GM21825 (cell line): ENCODE results near the gene DPF3.

Source experiments
- ATAC-seq: cut with Tn5 transposase; IDR thresholded peaks from one replicate; pipeline ENCODE4 v1.9.1; 2021; ENCODE audit warnings: mild to moderate bottlenecking, moderate library complexity; ENCODE audit not compliant: unreplicated experiment

DPF3 gene

GRCh38 chr14:72801836-72802587, 91.9 kb downstream of the DPF3 start:
- ATAC-seq: no peak

- no peak for ATAC-seq
These were observed 92.5 kb downstream of the DPF3 start for GRCh38 chr14:72801381-72801812.

DNA sequence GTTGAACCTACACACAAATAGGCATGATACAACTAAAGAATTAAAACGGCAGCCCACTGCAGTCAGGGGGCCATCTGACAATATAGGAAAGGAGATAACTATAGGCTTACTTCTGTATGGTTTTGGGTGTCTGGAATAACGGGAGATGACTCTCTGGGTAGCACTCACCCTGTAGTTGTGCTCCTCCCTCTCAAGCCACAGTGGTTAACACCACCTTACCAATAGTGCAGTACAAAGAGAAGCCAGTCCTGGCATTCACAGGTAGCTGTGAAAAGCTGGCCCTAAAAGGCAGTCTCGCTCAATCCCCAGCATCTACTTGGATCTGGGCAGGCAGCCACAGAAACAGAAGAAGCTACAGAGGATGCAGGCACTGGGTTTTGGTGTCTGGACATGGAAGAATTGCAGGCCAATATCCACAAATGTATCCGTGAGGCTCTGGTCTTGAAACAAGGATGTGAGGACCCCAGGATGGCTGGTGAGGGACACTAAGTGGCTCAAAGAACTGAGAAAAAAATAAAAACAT, 93.0 kb downstream of the DPF3 start:
- no peak for ATAC-seq

DNA sequence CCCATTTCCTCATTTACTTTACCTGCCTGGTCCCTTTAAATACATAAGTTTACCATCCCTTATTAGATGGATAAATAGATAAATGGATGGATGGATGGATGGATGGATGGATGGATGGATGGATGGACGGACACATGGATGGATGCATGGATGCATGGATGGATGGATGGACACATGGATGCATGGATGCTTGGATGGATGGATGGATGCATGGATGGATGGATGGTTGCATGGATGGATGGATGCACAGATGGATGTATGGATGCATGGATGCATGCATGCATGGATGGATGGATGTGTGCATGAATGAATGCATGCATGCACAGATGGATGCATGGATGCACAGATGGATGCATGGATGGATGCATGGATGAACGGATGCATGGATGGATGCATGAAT, 93.6 kb downstream of the DPF3 start:
- ATAC-seq: no peak

- no peak for ATAC-seq
These were observed 97.0 kb downstream of the DPF3 start for GRCh38 chr14:72796935-72797334.

GRCh38 chr14:72793156-72793939, 100.6 kb downstream of the DPF3 start:
- no peak for ATAC-seq

GRCh38 chr14:72792051-72792788, 101.7 kb downstream of the DPF3 start:
- no peak for ATAC-seq

- ATAC-seq: no peak
These were observed 102.9 kb downstream of the DPF3 start for GRCh38 chr14:72790887-72791566.

- ATAC-seq: no peak
These were observed 104.8 kb downstream of the DPF3 start for GRCh38 chr14:72788972-72789728.

DNA sequence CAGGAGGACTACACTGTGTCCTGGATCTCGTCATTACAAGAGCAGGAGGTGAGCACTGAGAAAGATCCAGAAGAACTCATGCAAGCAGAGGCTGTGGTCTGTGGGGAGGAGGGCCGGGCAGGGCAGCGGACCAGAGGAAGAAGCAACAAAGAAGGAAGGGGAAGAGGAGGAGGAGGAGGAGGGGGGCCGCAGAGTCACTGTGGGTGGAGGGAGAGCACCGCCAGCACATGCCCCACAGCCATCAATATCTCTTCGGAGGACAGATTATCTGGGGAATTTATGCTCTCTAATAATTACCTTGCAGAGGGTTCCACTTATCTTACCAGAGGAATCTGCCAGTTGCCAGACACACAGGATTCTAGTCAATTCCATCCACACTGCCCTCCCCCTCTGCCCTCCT, 105.6 kb downstream of the DPF3 start:
- no peak for ATAC-seq

DNA sequence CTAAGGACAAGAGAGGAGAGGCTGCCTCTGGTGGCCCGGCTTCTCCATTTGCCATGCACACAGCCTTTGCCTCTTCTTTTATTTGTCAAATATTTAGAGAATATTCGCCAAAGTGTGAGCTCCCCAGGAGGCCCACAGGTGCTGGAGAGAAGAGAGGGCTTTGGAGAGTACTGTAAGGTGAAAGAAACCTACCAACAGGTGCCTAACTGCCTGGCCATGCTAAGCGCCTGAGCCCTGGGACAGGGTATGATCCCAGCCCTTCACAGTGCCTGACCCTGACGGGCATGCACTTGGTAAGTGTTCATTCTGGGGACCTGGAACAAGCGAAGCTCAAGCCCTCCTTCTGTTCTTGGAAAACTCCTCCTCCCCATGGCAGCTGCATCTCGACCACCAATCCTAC, 106.1 kb downstream of the DPF3 start:
- no peak for ATAC-seq

GRCh38 chr14:72786378-72787350, 107.2 kb downstream of the DPF3 start:
- ATAC-seq: no peak

DNA sequence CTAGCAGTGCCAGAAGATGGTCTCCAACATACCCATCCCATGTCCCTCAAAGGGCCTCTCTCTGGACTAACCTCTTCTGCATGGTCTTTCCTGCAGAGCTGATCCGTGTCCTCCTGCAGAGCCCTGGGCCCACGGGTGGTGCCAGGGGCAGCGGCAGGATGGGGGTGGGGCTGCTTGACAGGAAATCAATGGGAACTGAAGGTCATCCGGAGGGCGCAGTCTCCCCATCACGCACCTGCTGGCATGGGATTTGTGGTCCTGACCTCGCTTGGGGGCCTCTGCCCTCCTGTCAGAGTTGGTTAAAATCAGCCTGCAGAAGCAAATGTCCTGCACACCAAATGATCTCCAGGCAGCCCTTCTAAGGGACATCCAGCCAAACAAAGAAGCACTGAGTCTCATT, 110.2 kb downstream of the DPF3 start:
- ATAC-seq: no peak

- ATAC-seq: no peak
These were observed 111.1 kb downstream of the DPF3 start for GRCh38 chr14:72782817-72783216.

DNA sequence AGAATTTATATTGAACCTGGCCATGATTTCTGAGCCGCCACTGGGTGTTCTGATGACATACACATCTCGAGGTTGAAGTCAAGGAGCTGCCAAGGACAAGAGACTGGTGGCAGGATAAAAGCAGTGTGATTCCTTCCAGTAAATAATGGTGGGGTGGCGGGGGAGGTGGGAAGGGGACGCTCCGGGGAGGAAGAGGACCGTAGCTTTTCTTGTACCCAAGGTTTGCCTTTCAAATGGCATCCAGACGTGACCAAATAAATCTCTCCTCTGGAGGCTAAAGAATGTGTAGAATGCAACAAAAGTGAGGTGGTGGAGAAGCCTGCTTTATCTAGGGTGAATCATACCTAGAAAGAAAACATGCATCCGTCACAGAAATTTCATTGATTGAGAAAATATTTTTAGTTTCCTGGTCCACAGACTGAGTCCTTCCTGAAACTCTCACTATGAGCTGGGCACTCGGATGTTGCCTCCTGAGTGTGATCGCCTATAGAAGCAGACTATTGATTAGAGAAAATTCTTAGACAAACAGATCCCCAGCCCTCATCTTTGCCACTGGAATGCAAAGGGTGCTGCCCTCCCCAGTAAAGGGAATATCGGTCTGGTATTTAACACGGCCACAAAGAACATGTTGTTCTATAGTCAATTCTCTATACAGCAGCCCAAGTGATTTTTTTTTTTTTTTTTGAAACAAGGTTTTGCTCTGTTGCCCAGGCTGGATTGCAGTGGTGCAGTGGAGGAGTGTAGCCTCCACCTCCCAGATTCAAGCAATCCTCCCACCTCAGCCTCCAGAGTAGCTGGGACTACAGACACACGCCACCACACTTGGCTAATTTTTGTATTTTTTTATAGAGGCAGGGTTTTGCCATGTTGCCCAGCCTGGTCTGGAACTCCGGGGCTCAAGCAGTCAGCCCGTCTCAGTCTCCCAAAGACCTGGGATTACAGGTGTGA, 112.1 kb downstream of the DPF3 start:
- ATAC-seq: no peak

- no peak for ATAC-seq
These were observed 113.2 kb downstream of the DPF3 start for GRCh38 chr14:72780751-72781150.

DNA sequence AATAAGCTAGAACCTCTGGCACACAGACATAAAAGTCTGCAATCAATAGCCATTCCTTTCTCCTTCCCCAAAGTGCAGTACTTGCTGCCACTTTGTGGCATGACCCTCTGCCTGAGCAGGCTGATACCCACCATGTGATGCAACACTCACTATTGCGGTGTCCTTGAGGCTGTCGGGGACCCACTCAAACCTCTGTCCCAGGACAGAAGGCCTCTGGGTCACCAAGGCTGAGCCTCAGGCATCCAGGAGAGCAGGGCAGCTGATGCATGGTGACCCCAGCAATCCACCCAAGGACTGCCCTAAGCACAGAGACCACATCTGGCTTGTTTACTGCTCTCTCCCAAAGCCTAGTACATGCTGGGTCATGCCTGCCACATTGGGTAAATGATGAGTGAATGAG, 114.2 kb downstream of the DPF3 start:
- no peak for ATAC-seq

DNA sequence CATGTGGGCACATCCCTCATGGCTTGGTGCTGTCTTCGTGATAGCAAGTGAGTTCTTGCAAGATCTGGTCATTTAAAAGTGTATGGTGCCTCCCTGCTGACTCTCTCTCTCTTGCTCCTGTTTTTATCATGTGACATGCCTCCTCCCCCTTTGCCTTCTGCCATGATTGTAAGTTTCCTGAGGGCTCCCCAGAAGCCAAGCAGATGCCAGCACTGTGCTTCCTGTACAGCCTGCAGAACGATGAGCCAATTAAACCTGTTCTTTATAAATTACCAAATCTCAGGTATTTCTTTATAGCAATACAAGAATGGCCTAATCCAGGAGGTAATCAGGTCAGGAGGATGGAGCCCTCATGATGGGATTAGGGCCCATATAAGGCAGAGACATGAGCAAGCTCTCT, 116.3 kb downstream of the DPF3 start:
- ATAC-seq: no peak
